ENCODE data around the gene TULP4. TPM values are rescaled to one million over a fixed set of nuclear protein-coding genes. Genes with fewer than 3 reads are reported as not detected.

The TULP4 gene
- total RNA-seq, 6 donors from 2014 or later = 78.7 to 150 (median 94.4) TPM

DNA sequence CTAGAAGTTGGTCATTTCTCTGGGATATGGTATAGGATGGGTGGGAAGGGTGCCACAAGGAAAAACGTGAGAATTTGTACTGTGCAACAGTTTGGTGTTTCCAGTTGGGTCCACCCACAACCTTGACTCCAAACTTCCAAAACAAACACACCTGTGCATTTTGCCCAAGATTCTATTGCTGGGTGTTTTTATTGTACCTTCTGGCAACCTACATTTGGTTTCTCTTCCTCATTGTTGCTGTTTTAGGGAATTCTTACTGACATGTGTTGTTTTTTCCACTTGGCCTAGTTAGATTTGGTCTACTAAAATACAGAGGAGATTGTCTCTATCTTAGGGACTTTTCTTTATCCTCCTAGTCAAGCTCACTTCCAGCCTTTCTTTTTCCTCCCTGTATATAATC lies 16.7 kb downstream of the TULP4 start:
- H3K27me3 ChIP-seq = no peaks in the 10 kb centered on the region
- TF ChIP-seq EP300 (IDR thresholded peaks at IDR 0.05) (no peak), POLR2AphosphoS5 (IDR thresholded peaks at IDR 0.05) (no peak), POLR2A (IDR thresholded peaks at IDR 0.05) (no peak)
- TF ChIP-seq, protein P1, sequence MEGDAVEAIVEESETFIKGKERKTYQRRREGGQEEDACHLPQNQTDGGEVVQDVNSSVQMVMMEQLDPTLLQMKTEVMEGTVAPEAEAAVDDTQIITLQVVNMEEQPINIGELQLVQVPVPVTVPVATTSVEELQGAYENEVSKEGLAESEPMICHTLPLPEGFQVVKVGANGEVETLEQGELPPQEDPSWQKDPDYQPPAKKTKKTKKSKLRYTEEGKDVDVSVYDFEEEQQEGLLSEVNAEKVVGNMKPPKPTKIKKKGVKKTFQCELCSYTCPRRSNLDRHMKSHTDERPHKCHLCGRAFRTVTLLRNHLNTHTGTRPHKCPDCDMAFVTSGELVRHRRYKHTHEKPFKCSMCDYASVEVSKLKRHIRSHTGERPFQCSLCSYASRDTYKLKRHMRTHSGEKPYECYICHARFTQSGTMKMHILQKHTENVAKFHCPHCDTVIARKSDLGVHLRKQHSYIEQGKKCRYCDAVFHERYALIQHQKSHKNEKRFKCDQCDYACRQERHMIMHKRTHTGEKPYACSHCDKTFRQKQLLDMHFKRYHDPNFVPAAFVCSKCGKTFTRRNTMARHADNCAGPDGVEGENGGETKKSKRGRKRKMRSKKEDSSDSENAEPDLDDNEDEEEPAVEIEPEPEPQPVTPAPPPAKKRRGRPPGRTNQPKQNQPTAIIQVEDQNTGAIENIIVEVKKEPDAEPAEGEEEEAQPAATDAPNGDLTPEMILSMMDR (IDR thresholded peaks at IDR 0.05) = no peak
- no peak overlapping the region for H3K27ac ChIP-seq
- 0% methylated on average over 1 of the region's 1 CpG for WGBS, 2 donors
- peaks cover 0 to 5% (median 4%) of the 10 kb centered on the region in 4 donors for H3K9me3 ChIP-seq
- no peak overlapping the region for H3K4me3 ChIP-seq
- no peaks in the 10 kb centered on the region for H3K36me3 ChIP-seq
- DNase-seq (no peak), ATAC-seq (ENCODE audit: low FRiP score in 2 of 2) (no peak)
- peaks cover 3 to 8% (median 6%) of the 10 kb centered on the region in 4 donors for H3K4me1 ChIP-seq

DNA sequence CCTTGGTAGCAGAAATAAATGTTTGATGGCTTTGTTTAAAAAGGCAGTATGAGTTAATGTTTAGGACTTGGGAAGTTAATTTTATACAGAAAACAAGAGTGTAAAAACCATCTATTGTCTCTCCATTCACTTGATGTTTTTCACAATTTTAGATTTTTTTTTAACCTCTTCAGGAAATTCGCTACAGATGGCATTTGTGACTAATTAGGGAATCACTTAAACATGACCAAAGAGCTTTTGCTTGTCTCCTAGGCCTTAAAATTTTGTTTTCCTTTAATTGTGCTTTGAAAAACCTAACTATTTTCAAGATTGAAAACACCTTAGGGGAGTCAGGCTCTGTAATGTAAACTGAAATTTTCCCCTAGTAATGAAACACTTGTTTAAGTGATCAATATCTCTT lies 17.3 kb downstream of the TULP4 start:
- 94 to 95% methylated on average over 1 of the region's 1 CpG for WGBS, 2 donors
- Histone ChIP-seq H3K27me3 (no peaks in the 10 kb centered on the region), H3K9me3 (peaks cover 0 to 5% (median 4%) of the 10 kb centered on the region in 4 donors), H3K27ac (no peak overlapping the region), H3K4me1 (peaks cover 0 to 7% (median 4%) of the 10 kb centered on the region in 4 donors), H3K4me3 (no peak overlapping the region), H3K36me3 (no peaks in the 10 kb centered on the region)
- DNase-seq (no peak), ATAC-seq (ENCODE audit: low FRiP score in 2 of 2) (no peak)
- TF ChIP-seq POLR2A (IDR thresholded peaks at IDR 0.05) (no peak), EP300 (IDR thresholded peaks at IDR 0.05) (no peak), POLR2AphosphoS5 (IDR thresholded peaks at IDR 0.05) (no peak)
- TF ChIP-seq, protein P1 (IDR thresholded peaks at IDR 0.05) = no peak

DNA sequence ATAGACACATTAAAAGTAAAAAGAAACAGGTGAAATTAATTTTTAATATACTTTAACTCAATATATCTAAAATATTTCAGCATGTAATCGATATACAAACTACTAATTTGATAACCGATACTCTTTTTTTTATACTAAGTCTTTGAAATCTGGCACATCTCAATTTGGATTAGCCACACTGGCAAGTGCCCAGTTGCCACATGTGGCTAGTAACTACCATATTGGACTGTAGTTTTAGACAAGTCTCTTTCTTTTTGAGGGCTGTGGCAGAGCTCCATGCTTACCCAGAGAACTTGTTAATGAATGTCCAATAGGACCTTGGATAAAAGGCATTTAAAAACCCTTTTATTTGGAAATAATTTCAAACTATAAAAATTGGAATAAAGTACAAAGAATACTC lies 17.8 kb downstream of the TULP4 start:
- DNase-seq = no peak
- Histone ChIP-seq H3K27ac (no peak overlapping the region), H3K9me3 (peaks cover 0 to 5% (median 4%) of the 10 kb centered on the region in 4 donors), H3K36me3 (no peaks in the 10 kb centered on the region), H3K4me1 (peaks cover 0 to 7% (median 4%) of the 10 kb centered on the region in 4 donors), H3K4me3 (no peak overlapping the region), H3K27me3 (no peaks in the 10 kb centered on the region)
- ATAC-seq (ENCODE audit: low FRiP score in 2 of 2) = no peak
- TF ChIP-seq EP300 (IDR thresholded peaks at IDR 0.05) (no peak), POLR2AphosphoS5 (IDR thresholded peaks at IDR 0.05) (no peak), POLR2A (IDR thresholded peaks at IDR 0.05) (no peak)
- TF ChIP-seq, protein P1 (IDR thresholded peaks at IDR 0.05) = no peak
- 50 to 51% methylated on average over 2 of the region's 2 CpGs for whole genome bisulfite sequencing, 2 donors

DNA sequence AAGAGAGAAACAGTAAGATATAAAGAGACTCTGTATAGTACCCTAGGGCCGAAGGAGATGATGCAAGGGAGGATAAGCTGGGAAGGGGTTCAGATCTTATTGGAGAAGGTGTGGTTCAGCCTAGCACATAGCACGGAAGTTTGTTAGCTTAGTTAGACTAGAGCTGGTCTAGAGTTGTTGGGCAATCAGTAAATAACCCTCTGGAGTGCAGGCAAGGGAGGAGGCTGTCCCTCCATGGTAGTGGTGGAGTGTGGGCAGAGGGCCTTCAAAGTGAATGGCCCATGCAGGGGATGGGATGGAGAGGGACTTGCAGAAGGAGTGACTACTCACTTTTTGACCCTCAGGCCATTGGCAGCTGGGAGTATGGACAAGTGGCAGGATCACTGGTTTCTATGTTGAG lies 20.0 kb downstream of the TULP4 start:
- H3K27me3 ChIP-seq = no peaks in the 10 kb centered on the region
- H3K9me3 ChIP-seq = peaks cover 0 to 5% (median 4%) of the 10 kb centered on the region in 4 donors
- WGBS, 2 donors = 69 to 79% methylated on average over 2 of the region's 2 CpGs
- DNase-seq (peak in 1 of 2 donors; percentile 61), ATAC-seq (ENCODE audit: low FRiP score in 2 of 2) (peak in 1 of 2 donors; percentile 83)
- no peak overlapping the region for H3K27ac ChIP-seq
- peak in 1 of 4 donors; percentile 17 for TF ChIP-seq EP300 (IDR thresholded peaks at IDR 0.05)
- TF ChIP-seq, protein P1 (IDR thresholded peaks at IDR 0.05) = no peak
- H3K4me3 ChIP-seq = no peak overlapping the region
- H3K4me1 ChIP-seq = peaks cover 0 to 7% (median 4%) of the 10 kb centered on the region in 4 donors
- H3K36me3 ChIP-seq = no peaks in the 10 kb centered on the region

DNA sequence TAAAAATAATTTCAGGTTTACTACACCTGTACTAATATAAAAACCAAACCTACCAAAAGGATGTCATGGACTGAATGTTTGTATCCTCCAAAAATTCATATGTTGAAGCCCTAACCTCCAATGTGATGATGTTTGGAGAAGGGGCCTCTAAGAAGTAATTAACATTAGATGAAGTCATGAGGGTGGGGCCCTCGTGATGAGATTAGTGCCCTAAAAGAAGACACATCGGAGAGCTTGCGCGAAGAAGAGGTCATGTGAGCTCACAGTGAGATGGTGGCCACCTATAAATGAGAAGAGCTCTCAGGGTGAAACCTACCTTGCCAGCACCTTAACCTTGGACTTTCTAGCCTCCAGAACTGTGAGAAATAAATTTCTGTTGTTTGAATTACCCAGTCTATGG lies 20.8 kb downstream of the TULP4 start:
- Histone ChIP-seq H3K4me1 (peaks cover 0 to 11% (median 4%) of the 10 kb centered on the region in 4 donors), H3K36me3 (no peaks in the 10 kb centered on the region), H3K27ac (no peak overlapping the region), H3K4me3 (no peak overlapping the region), H3K9me3 (peaks cover 0 to 5% (median 4%) of the 10 kb centered on the region in 4 donors), H3K27me3 (no peaks in the 10 kb centered on the region)
- no peak for DNase-seq
- no peak for ATAC-seq (ENCODE audit: low FRiP score in 2 of 2)
- WGBS, 2 donors = 93 to 96% methylated on average over 4 of the region's 4 CpGs
- TF ChIP-seq EP300 (IDR thresholded peaks at IDR 0.05) (no peak), POLR2AphosphoS5 (IDR thresholded peaks at IDR 0.05) (no peak), POLR2A (IDR thresholded peaks at IDR 0.05) (no peak)
- TF ChIP-seq, protein P1 (IDR thresholded peaks at IDR 0.05) = no peak

Data from upper lobe of left lung (tissue), 6 donors.